GM12875 (cell line): ENCODE results near the gene UNC5B.

Experiments used
- H3K4me3 ChIP-seq: one replicate; pipeline ENCODE4 v1.5.1; 2011; ENCODE audit warnings: low read depth, low read length, control low read depth
- TF ChIP-seq, protein P1 (sequence below): IDR thresholded peaks from 2 replicates; pipeline ENCODE4 v1.5.1; 2011; ENCODE audit warnings: low read depth, mild to moderate bottlenecking, control low read depth, inconsistent platforms, low read length, moderate library complexity, borderline replicate concordance; ENCODE audit not compliant: insufficient read depth

The UNC5B gene

DNA sequence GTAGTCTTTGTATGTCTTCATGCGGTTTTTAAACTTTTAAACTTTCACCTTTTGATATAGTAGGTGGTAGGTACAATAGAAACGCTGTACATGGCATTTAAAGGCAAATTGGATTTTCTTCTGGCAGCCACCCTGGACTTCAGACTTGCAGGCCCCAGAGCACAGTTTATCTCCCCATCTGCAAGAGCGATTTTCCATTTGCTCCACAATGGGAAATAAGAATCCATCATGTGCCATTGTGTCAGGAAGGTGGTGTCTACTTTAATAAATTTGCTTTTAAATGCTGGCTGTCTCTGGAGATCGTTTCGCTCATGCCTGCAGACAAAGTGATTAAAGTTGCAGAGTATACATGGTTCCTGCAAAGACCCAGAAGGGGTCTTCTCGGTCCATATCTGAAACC, 38.9 kb downstream of the UNC5B start:
- TF ChIP-seq, protein P1, sequence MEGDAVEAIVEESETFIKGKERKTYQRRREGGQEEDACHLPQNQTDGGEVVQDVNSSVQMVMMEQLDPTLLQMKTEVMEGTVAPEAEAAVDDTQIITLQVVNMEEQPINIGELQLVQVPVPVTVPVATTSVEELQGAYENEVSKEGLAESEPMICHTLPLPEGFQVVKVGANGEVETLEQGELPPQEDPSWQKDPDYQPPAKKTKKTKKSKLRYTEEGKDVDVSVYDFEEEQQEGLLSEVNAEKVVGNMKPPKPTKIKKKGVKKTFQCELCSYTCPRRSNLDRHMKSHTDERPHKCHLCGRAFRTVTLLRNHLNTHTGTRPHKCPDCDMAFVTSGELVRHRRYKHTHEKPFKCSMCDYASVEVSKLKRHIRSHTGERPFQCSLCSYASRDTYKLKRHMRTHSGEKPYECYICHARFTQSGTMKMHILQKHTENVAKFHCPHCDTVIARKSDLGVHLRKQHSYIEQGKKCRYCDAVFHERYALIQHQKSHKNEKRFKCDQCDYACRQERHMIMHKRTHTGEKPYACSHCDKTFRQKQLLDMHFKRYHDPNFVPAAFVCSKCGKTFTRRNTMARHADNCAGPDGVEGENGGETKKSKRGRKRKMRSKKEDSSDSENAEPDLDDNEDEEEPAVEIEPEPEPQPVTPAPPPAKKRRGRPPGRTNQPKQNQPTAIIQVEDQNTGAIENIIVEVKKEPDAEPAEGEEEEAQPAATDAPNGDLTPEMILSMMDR: no peak
- H3K4me3 ChIP-seq: no peak overlapping the region

DNA sequence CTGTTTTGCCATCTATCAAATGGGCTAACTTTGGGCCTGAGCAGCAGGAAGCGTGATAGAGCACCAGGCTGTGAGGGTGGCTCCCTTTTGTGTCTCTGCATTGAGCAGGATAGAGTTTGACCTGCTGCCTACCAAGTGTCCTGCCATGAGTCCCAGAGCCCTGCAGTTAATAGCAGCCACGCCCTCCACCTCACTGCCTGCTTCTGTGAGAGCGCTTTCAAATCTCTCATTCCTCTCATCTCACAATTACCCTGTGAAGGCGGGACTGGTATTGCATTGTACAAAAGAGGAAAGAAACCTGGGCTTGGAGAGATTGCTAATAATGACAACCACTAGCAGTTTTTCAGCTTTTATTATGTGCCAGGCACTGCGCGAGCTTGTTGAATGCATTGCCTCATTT, 39.9 kb downstream of the UNC5B start:
- TF ChIP-seq, protein P1: no peak

DNA sequence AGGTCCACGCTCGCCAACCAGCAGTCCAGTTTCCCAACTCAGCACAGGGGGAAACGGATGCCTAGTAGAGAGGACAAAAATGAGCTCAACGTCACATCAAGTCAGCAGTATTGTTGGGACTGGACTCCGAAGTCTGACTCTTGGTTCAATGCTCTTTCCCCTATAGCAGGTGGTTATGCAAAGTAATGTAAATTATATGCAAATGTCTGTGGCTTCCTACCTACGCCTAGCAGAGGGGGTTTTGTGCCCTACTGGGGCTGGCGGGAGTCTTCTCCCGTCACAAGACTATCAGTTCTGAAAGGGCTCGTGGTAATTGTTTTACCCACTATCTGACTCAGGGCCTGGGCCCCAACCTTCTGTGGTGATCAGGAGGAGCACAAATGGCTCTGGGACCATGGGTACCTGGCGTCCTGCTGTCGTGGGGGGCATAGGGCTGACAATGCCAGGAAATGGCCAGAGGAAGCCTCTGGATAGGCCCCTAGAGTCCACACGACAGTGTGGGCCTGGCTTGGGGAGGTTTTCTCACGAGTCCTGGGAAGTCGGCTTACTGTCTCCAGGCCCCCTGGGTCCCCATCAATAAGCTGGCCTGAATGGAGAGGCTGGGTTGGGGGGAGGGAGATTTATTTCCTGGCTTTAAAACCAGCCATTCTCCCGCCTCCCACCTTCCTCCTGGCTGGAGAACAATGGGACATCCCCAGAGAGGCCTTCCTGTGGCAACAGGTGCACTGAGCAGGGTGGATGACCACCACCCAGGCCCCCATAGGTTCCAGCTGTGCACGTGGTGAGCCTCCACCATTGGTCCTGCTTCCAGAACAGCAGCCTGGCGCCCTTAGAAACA, 41.8 kb downstream of the UNC5B start:
- TF ChIP-seq, protein P1: no peak
- H3K4me3 ChIP-seq: no peak overlapping the region

More for the DNA sequence above, 39.9 kb downstream of the UNC5B start:
- H3K4me3 ChIP-seq: no peak overlapping the region

DNA sequence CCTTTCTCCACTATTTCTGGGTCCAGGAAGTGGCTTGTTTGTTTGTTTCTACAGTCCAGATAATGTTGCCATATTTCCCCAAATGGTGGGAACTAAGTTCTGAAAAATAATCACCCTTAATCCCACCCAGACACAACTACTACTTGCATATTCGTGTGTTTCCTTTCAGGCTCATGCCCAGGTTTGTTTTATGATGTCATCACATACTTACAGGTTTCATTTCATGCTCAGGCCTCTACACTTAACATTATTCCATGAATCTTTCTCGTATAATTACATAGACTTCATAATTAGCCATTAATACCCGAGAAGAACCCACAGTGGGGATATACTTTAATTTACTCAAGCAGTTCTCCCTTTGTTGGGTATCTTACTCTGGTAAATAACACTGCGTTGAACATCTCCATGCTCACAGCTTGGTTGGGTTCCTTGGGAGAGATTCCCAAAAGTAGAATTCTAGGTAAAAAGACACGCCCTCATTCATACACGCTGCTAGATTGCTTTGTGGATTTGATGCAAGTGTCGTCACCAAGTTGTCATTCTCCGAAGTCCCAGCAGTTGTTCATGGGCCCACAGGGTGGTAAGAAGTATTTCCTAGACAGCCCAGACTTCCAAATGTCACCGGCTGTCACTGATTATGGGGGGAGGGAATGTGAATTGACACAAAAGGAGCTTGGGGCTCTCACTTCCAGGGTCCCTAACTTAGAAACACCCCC, 42.6 kb downstream of the UNC5B start:
- TF ChIP-seq, protein P1: no peak
- H3K4me3 ChIP-seq: no peak overlapping the region

DNA sequence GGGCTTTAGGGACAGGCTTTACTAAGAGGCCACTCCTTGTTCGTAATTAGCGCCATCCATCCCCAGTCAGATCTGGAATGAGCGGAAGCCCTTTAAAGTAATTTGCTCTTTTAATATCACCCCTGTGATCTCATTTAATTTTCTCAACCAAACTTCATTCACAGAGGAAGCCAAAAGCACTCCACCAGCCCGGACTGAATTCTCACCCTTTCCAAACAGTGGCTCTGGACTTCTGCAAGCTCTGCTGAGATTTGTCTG, 43.1 kb downstream of the UNC5B start:
- TF ChIP-seq, protein P1: no peak
- no peak overlapping the region for H3K4me3 ChIP-seq

DNA sequence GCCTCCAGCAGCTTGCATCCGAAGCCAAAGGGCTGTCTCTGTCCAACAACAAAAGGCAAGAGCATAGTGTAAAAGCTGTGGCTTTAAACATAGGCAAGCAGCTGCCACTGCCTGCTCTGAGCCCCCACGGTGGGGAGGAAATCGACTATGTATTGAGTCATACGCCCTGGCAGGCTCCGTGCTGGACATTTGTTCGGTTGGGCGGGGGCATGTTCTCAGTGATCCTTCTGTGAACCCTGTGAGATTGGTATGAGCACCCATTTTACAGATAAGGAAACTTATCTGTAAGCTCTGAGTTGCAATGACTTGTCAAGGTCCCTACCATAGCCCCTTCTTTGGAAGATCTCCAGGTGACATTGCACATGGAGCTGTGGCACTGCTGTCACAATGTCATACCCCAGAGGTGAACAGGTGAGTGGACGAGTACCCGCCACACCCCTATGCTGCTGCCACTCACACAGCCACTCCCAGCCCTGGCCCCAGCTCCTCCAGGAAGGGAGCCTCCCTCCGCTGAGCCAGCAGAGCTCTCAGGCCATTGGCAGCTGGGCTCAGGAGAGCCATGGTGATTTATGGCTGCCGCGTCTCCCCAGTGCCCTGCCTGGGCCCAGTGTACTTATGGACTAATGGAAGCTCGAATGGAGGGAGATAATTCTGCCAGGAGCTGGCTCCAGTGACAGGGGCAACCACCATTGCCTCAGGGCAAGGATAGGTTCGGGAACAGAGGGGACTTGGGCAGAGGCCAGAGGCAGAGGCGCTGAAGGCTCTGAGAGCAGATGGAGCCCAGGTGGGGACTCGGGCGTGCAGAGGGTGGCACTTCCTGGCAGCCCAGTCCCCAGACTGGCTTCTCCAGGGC, 43.7 kb downstream of the UNC5B start:
- no peak overlapping the region for H3K4me3 ChIP-seq
- TF ChIP-seq, protein P1: no peak
